Measurements from ENCODE around the gene IYD. TPM values are rescaled to one million over a fixed set of nuclear protein-coding genes. Genes with fewer than 3 reads are reported as not detected.
A peak's percentile ranks its signal among the peaks of the same experiment; 100 is the strongest.

Gene IYD, protein sequence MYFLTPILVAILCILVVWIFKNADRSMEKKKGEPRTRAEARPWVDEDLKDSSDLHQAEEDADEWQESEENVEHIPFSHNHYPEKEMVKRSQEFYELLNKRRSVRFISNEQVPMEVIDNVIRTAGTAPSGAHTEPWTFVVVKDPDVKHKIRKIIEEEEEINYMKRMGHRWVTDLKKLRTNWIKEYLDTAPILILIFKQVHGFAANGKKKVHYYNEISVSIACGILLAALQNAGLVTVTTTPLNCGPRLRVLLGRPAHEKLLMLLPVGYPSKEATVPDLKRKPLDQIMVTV
- polyA plus RNA-seq (ENCODE audit: insufficient read length in 12 of 12): under 1 TPM in 6 of 12 donors, not detected in 6; 0.03 to 0.11 (median 0.07) TPM
- long read RNA-seq, donor 1, full-length matches to known transcripts: 7 of 7 reads
- long read RNA-seq, donor 1, partial matches to known transcripts: 0 of 7 reads
- long read RNA-seq, donor 1, other reads (novel, unspliced or antisense): 0 of 7 reads
- long read RNA-seq, donor 2: 0 reads
- long read RNA-seq, donor 3: 0 reads
- long read RNA-seq, donor 4: 0 reads
- long read RNA-seq, donor 5: 0 reads
- long read RNA-seq, donor 6: 0 reads
- long read RNA-seq, donor 7: 0 reads
- long read RNA-seq, donor 8: 0 reads
- long read RNA-seq, donor 9: 0 reads
- long read RNA-seq, donor 10: 0 reads
- long read RNA-seq, donor 11: 0 reads

DNA sequence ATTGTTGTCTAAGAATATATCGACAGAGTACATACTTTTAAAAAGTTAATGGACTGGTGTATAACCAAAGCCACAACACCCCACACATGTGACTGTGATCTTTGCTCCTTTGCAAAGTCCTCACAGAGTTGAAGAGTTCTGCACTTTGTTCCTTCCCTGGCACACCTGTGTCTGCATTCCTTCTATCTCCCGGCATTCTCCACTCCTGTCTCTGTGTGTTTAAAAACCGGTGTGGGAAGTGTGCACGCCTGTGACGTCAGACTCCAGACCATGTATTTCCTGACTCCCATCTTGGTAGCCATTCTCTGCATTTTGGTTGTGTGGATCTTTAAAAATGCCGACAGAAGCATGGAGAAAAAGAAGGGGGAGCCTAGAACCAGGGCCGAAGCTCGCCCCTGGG is at the start of gene IYD:
TSS of gene IYD (plus strand) at position 251 of the 400 bp plus-strand sequence. CDS start at position 271, 20 bp downstream.
- no peak for DNase-seq

GRCh38 chr6:150319924-150320323 is 48.9 kb upstream of the IYD start:
- DNase-seq: no peak

GRCh38 chr6:150320442-150320841 is 48.4 kb upstream of the IYD start:
- DNase-seq: peak; percentile 77

DNA sequence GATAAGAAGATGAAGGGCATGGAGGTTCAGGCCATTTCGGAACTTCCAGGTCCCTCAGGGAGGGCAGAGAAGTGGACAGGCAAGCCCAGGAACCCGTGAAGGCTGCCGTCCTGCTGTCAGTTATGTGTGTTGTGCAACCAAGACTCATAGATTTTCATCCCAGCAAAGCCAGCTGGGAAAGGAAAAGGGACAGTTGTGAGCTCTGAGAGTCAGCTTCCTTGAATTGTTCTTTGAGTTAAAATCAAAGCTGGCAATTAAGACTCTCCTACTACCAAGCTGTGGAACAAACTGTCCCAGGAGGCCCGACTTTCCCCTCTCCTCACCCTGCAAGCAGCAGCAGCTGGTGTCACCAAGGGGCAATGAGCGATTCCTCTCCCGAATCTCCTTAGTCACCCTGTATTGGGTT is 46.3 kb upstream of the IYD start:
- DNase-seq: no peak

GRCh38 chr6:150323205-150323604 is 45.6 kb upstream of the IYD start:
- DNase-seq: no peak

DNA sequence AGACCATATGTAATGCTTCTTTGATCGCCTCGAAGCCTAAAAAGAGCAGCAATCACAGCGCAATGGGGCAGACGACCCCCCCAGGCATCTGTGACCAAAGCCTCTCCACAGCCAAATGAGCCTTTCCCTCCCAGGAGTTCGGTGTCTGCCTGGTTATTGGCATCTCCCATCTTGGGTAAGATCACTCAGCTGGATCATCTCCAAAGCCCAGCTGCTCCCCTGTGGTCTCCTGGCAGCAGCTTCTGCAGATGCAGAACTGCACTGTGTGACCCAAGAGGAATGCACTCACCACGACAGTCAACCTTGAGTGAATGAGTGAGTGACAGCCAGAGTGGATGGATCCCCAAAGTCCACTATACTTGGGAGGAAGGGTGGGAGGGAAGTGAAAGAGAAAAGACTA is 44.8 kb upstream of the IYD start:
- DNase-seq: no peak

DNA sequence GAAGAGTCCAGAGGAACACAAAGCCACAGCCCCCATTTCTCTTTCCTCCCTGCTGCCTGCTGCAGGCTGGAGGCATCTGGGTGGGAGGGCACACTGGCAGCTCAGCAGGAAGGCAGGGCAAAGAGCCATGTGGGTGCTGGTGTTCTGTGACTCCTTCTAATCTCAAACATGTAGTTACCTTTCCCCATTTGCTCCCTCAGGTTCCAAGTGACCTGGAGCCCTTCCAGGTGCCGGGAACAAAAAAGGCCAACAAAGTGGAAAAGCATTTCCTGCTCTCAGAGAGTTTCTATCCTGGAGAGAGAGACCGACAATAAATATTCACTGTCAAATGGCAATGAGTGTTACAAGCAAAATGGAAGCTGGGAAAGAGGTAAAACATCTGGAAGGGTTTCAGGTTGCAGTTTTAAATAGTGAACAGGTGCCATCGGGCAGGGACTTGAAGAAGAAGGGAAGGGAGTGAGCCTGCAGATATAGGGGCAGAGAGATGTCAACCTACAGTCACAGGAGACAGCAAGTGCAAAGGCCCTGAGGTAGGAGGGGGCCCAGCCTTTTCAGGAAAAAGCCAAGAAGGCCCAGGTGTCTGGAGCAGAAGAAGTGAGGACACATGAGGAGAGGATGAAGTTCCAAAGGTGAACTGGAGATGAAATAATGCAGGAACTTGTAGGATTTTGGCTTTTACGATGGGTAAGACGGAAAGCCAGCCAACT is 43.6 kb upstream of the IYD start:
- no peak for DNase-seq

DNA sequence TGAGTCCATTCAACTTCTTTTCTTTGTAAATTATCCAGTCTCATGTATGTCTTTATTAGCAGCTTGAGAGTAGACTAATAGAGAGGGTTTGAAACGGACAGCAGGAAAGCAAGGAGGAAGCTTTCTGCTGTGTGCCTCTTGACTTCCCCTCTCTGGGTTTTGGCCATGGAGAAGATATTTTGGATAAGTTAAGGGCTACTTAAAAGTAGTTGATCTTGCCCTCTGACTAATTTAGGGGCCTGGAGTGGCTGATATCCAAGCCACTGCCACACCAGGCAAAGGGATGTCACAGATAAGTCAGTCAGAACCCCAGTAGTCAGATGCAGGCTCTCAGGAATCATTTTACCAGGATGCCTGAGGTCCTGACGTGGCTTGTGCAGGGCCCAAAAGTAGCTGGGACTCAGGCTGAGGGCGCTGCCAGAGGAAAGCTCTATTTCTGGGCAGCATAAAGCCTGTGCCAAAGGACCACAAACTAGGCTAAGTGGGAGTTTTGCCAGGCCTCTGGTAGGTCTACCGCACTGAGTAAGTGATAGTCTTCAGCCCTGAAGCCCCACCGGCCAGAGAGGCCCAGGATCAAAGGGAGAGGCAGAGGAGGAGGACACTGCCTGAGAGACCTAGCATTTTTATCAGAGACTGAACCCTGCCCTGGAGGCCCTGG is 41.6 kb upstream of the IYD start:
- DNase-seq: no peak

GRCh38 chr6:150328744-150329405 is 39.9 kb upstream of the IYD start:
- DNase-seq: no peak

GRCh38 chr6:150331344-150331743 is 37.5 kb upstream of the IYD start:
- no peak for DNase-seq

DNA sequence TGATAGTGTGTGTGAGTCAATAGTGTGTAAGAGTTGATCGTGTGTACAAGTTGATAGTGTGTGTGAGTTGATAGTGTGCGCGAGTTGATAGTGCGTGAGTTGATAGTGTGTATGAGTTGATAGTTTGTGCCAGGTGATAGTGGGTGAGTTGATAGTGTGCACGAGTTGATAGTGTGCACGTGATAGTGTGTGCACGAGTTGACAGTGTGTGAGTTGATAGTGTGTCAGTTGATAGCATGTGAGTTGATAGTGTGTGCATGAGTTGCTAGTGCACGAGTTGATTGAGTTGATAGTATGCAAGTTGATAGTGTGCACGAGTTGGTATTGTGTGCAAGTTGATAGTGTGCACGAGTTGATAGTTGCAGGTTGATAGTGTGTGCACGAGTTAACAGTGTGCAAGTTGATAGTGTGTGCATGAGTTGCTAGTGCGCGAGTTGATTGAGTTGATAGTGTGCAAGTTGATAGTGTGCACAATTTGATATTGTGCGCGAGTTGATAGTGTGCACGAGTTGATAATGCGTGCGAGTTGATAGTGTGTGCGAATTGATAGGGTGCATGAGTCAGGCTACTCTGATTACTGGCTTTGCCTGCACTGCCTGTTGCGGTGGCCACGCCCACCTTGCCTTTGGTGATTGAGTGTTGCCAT is 35.8 kb upstream of the IYD start:
- DNase-seq: no peak

DNA sequence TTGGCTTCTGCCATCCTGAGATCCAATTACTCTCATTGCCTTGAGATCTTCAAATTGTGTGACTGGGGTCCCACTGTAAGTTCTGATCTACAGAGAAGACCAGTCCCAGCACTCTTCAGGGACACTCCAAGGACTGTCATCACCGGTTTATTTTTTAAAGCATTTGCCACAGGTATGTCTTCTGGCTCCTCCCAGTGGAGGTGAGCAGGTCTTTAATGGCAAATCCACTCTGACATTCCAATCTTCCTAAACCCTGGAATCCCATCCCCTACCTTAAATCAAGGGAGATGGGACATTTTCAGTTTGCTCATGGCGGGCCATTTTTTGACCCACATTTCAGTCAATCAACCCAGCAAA is 35.2 kb upstream of the IYD start:
- no peak for DNase-seq

GRCh38 chr6:150334790-150335783 is 33.7 kb upstream of the IYD start:
- peak; percentile 69 for DNase-seq

GRCh38 chr6:150336299-150336698 is 32.5 kb upstream of the IYD start:
- DNase-seq: no peak

GRCh38 chr6:150336708-150337107 is 32.1 kb upstream of the IYD start:
- no peak for DNase-seq

DNA sequence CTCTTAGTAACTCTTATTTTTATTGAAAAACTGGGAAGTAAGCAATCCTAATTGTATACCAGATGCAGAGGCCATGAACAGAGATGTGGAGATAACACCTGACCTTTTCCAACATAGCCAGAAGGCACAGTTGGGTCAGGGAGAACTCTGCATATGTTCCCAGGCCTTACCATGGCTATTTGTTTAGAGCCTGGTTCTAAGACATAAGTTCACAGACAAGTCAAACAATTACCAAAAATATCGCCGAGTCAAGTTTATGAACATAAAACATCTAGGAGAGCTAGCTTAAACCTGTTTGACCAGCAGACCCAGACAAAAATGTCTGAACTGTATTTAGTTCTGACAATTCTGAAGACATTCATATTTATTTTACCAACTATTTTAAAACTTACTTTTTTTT is 26.7 kb upstream of the IYD start:
- no peak for DNase-seq

- no peak for DNase-seq
These were observed 25.4 kb upstream of the IYD start for GRCh38 chr6:150343434-150343833.

GRCh38 chr6:150345781-150346180 is 23.0 kb upstream of the IYD start:
- no peak for DNase-seq

- no peak for DNase-seq
These were observed 22.5 kb upstream of the IYD start for GRCh38 chr6:150346346-150346745.

GRCh38 chr6:150347845-150348244 is 21.0 kb upstream of the IYD start:
- no peak for DNase-seq
